Measurements from ENCODE around the gene MMP10.
A peak's percentile ranks its signal among the peaks of the same experiment; 100 is the strongest.

- peak; percentile 60 for TF ChIP-seq CTCF (IDR thresholded peaks at IDR 0.05)
- no peak for TF ChIP-seq YY1 (IDR thresholded peaks at IDR 0.05; ENCODE audit: low read depth)
- TF ChIP-seq SIN3A (IDR thresholded peaks at IDR 0.05; ENCODE audit: borderline replicate concordance, low read depth, low read length), result no peak
- TF ChIP-seq RAD21 (IDR thresholded peaks at IDR 0.05; ENCODE audit: low read length), result peak; percentile 24; the same call in 1 of the 2 replicates
Measured at GRCh38 chr11:102794382-102794781, 14.0 kb upstream of the MMP10 start.

Measured in SK-N-SH (cell line).